CD4-positive, alpha-beta T cell treated with Interleukin-6 for 4 hours (primary cell): Measurements from ENCODE around the gene HAUS7.

Experiments
- DNase-seq: peaks from one replicate; pipeline ENCODE4 v3.0.0-alpha.2; 2020; ENCODE audit warnings: mixed read lengths

The HAUS7 gene

DNA sequence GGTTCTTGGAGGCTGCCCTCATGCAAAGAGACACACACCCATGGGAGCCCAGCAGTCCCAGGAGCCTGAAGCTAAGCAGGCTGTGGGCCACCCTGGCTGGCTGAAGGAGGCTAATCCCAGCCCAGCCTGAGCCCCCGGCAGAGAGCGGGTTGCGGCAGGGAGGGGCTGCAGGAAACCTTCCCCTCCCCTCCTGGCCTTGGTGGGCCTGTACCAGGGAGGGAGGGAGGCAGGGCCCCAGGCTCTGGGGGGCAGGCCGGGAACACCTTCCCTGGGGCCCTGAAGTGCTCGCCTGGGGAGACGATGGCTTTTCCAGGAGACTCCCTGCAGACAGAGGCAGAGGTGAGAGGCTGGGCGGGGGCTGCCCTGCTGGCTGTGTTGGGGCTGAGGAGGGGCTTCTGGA lies 28.1 kb upstream of the HAUS7 start:
- DNase-seq, result no peak

GRCh38 chrX:153496590-153496959 lies 26.2 kb upstream of the HAUS7 start:
- DNase-seq, result no peak

DNA sequence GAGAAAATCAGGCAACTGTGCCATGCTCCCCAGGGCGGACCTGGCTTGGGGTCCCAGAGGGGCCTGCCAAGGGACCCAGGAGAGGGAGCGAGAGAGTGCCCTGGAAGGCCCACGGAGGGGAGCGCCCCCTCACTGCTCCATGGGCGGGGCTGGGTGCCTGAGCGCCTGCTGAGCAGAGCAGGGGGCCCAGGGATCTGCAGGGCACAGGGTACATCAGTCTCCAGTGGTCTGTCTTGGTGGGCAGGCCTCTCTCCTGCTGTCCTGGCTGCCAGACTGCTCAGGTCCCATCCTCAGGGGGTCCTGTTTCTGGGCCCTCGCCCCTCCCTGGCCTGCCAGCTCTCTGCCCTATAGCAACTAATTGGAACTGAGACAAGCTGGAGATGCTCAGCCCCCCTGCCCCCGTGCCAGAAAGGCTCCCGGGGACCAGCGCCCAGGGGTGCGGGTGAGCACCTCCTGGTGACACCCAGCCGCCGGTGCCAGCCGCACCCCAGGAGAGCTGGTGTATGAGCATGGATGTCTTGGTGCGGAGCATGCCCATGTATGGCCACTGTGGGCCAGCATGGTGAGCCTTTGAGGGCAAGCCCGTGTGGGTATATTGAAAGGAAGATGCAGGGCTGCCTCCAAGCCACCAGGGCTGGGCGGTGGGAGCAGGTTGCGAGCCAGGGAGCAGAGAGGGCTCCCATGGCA lies 25.7 kb upstream of the HAUS7 start:
- no peak for DNase-seq

DNA sequence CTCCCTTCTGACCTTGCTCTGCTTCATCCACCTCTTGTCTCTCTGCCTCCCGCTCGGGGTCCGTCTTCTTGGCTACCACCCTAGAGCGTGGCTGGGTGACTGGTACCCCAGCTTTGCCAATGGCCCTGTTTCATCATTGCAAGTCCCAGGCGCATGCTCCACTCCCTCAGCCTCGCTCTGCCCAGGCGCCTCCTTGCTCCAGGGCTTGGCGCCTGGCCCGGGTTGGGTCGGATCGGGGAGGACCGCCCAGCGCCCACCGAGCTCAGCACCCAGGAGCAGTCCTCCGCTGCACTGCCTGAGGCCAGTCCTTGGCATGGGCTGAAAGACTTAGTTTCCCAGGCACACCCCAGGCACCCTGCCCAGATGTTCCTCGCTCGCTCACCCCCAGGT lies 25.0 kb upstream of the HAUS7 start:
- DNase-seq, result no peak

DNA sequence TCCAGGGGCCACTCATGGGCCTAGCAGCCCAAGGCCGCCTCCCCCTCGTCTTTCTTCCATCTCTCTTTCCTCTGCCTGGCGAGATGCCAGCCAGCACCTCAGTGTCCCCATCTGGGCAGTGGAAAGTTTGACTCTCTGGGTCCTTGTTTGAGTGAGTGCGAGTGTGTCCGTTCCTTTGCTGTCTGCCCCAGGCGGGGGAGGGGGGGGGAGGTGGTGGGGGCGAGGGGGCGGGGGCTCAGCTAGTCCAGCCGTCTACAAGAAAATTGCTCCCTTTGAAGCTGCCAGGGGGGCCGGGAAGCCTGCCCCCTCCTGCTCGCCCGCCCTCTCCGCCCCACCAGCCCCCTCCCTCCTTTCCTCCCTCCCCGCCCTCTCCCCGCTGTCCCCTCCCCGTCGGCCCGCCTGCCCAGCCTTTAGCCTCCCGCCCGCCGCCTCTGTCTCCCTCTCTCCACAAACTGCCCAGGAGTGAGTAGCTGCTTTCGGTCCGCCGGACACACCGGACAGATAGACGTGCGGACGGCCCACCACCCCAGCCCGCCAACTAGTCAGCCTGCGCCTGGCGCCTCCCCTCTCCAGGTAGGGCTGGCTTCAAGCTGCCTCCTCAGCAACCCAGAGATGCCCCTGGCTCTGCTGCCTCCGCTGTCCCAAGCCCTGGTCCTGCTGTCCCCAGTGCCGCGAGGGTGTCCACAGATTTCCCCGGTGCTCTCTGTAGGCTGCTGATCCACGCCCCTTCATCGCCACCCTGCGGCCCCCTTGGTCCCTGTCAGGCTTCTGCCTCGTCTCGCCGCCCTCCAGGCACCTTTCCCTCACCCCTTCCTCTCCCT lies 24.4 kb upstream of the HAUS7 start, which contains the start of gene BGN:
Gene BGN, plus strand, starts transcription at position 440 of the 821 bp plus-strand sequence. CDS start 9,652 bp downstream, outside the sequence.
- DNase-seq, result peak; percentile 45

- DNase-seq, result no peak
These were observed 23.7 kb upstream of the HAUS7 start for GRCh38 chrX:153494061-153494460.

- no peak for DNase-seq
These were observed 22.7 kb upstream of the HAUS7 start for GRCh38 chrX:153493085-153493484.

DNA sequence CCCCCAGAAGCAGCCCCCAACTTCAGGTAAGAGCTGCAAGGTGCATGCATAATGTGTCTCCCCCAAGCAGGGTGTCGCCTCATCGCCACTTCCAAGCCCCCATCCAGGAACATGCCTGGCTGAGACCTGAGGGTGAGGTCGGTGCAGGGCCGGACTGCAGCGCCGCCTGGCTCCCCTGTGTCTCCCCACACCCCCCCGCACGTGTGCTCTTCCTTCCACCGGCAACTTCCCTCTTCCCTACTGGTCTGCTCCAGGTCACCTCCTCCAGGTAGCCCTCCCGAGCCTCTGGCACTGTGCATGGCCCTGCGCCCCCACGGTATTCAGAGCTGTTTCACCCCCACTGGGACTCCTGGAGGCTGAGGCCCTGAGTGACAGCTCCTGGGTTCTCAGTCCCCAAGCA lies 22.2 kb upstream of the HAUS7 start:
- DNase-seq, result no peak

DNA sequence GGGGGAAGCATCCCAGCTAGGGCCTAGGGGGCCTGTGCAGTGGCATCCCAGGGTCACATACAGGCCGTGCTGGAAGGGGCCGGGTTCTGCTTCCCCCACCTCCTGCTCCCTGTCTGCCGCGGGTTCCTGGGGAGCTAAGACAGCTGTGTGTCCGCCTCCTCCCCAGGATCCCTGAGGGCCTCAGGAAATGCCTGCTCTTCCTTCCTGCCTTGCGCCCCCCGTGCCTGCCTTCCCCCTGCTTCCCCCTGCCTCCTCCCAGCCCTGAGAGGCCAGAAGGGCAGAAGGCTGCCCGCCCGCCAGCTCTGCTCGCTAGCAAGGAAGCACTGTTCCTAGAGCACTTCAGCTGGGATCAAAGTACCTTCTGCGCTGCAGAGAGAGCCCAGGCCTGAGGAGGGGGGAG lies 21.5 kb upstream of the HAUS7 start:
- DNase-seq, result no peak

GRCh38 chrX:153491351-153491914 lies 21.1 kb upstream of the HAUS7 start:
- no peak for DNase-seq

DNA sequence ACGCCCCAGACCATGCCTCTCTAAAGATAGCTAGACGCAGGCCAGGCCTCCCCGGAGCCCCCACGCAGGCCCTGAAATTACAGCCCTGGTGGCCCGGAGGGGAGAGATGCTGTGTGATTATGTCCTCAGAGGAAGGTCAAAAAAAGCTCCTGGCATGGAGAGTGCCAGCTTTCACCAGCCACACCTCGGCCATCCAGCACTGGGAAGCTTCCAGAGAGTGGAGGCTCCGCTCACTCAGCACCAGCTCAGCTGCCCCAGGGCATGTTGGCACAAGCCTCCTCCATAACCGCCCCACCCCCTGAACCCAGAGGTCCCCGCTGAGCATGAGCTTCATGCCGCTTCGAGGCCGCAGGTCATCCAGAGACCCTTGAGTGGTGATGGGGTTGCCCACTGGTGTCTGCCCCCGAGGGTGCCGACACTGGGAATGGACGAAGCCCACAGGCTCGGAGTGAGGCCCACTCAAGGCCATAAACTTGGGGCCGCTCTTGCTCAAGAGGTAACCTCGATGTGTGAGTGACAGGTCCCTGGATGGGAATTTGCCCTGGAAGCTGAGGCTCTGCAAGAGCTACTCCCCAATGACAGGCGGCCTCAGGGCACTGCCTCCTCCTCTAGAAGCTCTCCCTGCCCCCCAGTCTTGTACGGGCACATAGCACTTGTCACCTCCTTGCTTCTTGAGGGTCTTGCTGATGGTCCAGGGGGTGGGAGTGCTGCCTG lies 20.0 kb upstream of the HAUS7 start:
- no peak for DNase-seq

DNA sequence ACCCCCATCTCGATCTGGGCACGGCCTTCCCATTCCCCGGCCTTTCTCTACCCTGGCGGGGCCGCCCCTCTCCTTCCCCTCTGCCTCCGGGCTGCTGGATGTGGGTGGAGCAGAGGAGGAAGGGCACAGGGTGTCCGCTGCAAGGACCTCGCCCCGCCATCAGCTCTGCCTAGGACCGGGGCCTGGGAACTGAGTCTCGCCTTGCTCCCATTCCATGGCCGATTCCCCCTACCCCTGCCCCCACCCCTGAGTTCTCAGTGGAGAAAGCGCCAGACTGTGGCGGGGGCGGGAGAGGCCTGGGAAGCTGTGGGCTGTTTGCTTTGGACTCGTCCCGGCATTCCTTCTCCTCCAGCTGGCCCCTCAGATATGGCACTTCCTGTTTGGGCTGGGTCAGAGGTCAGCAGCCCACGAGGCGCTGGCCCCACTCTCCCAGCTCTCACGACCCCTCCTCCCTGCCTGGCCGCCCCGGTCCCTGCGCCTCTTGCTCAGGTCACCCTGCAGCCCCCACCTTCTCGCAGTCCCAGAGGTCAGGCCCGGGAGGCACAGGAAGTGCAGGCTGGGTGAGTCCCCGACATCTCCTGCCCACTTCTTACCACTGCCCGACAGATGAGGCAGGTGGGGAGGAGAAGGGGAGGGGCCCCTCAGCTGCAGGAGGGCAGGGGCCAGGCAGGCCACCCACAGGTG lies 18.0 kb upstream of the HAUS7 start:
- DNase-seq, result no peak

DNA sequence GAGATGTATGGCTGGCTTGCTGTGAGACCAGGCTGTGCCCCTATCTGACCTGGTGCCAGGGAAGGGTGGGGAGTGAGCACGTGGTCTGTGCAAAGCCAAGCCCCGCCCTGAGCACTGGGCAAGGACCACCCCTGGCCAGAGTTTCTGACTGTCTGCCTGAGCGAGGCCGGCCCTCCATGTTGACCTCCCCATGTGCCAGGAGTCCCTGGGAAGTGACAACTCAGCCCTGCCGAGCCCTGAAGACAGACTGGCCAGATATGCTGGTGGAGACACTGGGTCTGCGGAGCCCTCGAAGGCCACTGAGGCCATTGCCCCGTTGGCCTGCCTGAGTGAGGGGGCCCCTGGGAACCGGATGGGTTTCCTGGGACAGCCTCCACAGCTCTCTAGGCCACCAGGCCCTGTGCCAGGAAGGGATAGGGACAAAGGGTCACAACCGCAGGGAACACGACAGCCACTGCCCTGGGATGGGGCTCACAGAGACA lies 17.3 kb upstream of the HAUS7 start:
- DNase-seq, result no peak

DNA sequence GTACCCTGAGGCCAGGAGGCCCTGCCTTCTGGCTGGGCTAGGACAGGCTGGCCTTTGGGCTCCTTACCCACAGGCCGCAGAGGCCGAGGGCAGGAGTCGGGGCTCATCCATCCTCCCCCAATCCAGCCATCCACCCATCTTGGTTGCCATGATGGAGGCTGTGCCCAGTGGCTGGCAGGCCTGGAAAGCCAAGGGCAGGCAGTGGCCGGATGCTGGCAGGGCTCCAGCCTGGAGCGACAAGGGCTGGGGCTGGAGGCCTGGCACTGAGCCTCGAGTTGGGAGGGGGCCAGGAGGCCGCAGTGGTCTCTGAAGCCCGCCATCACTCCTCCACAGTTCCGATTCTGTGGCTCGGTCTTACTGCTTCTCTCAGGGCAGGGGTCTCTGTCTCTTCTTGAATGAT lies 15.8 kb upstream of the HAUS7 start:
- no peak for DNase-seq

DNA sequence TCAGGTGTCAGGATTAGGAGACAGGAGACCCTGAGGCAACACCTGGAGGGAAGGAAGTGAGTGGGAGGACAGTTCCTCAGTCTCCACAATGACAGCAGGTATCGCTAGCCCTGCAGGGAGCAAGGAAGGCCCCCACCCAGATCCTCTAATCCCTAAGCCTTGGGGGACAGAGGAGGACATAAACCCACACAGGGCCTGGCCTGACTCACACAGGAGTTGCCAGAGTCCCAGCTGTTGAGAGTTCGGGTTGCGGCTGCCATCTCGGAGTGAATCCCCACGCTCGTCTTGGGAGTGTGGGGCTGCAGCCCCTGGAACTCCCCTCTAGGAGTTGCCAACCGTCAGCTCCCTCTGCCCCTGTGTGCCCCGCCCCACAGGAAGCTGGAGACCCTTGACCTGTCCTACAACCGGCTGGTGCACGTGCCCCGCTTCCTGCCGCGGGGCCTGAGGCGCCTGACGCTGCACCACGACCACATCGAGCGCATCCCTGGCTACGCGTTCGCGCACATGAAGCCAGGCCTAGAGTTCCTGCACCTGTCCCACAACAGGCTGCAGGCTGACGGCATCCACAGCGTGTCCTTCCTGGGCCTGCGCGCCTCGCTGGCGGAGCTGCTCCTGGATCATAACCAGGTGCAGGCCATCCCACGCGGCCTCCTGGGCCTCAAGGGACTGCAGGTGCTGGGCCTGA lies 15.2 kb upstream of the HAUS7 start:
- DNase-seq, result no peak

DNA sequence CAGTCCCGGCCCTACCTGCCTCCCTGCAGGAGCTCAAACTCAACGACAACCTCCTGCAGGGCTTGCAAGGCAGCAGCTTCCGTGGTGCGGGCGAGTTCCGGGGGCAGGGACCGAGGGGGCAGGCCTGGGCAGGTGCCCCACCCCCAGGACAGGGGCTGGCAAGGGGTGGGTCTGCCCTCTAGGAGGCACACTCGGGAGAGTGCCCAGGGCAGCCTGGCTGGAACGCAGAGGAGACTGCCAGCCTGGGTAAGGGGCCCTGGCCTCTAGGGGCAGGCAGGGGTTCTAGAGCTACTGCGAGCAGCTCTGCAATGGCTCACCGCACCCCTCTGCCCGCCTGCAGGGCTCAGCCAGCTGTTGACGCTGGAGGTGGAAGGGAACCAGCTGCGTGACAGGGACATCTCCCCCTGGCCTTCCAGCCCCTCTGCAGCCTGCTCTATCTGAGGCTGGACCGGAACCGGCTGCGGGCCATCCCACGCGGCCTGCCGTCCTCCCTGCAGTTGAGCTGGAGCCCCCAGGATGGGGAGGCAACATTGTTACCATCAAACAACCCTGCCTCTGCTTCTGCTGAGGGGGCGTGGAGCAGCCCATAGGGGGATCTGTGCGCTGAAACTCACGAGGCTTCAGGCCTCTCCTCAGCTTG lies 12.1 kb upstream of the HAUS7 start:
- DNase-seq, result no peak

DNA sequence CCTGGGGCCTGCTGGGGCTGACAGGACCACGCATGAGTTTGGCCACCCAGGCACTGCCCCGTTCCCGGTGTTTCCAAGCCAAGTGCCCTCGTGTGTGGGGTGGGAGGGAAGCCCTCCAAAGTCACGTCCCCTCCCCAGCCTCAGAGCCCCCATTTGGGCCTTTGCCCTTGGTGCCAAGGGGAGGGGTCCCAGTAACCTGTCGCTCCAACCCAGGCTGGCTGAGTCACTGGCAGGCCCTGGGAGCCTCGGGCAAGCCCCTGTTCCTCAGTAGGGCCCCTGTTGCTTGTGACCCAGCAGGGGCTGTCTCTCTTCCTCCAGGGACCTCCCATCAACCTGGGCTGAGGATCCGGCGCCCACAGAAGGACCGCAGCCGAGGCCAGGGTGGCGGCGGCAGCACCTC lies 10.7 kb upstream of the HAUS7 start:
- no peak for DNase-seq

- DNase-seq, result no peak
These were observed 8.4 kb upstream of the HAUS7 start for GRCh38 chrX:153478746-153479145.

- DNase-seq, result no peak
These were observed 7.5 kb upstream of the HAUS7 start for GRCh38 chrX:153477901-153478300.

DNA sequence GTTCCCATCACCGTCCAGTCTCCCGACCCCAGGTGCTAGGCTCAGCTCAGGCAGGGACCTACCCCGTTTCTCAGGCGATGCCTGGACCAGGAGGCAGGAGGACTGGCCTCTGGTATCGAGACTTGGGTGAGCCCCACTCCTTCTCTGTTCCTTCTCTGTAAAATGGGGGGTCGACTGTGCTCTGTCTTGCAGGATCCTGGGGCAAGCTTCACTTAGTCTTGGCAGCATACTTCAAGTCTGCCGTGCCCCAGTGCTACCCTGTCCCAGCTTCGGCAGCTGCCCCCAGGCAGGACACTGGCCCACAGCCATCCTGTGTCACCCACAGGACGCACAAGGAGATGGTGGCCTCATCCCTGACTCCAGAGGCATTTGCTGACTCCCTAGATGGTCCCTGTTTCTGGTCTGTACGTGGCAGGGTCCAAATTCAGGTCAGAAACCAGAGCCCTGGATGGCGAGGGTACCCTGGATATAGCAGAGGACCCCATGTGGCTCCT lies 7.0 kb upstream of the HAUS7 start:
- DNase-seq, result no peak

- DNase-seq, result no peak
These were observed 6.4 kb upstream of the HAUS7 start for GRCh38 chrX:153476666-153477363.
